GM19240 (cell line): ENCODE measurements around the gene MAGEA9.
"Not testable (repeated sequence)": the region's sequence is repeated elsewhere in the genome, so short reads cannot be mapped to it uniquely, and the experiment has no call there.

Experiments used
- DNase-seq: peaks from one replicate; pipeline ENCODE4 v3.0.0; 2011; ENCODE audit warnings: low spot score; ENCODE audit not compliant: insufficient read length

The MAGEA9 gene

GRCh38 chrX:149781727-149782126 is at the start of gene MAGEA9:
TSS of gene MAGEA9 (plus strand) at chrX:149781930. CDS start at chrX:149786211, 4,281 bp downstream.
- not testable (repeated sequence) for DNase-seq

- not testable (repeated sequence) for DNase-seq
Observed at GRCh38 chrX:149742269-149742668, 39.5 kb upstream of the MAGEA9 start.

GRCh38 chrX:149746390-149747007 is 35.2 kb upstream of the MAGEA9 start:
- DNase-seq = not testable (repeated sequence)

GRCh38 chrX:149757206-149758067 is 24.3 kb upstream of the MAGEA9 start:
- no peak for DNase-seq

GRCh38 chrX:149758068-149758714 is 23.5 kb upstream of the MAGEA9 start:
- no peak for DNase-seq

GRCh38 chrX:149758715-149759078 is 23.0 kb upstream of the MAGEA9 start:
- not testable (repeated sequence) for DNase-seq

- no peak for DNase-seq
Observed at GRCh38 chrX:149759824-149760223, 21.9 kb upstream of the MAGEA9 start.

- no peak for DNase-seq
Observed at GRCh38 chrX:149760965-149761364, 20.8 kb upstream of the MAGEA9 start.

GRCh38 chrX:149761858-149762674 is 19.7 kb upstream of the MAGEA9 start:
- not testable (repeated sequence) for DNase-seq

GRCh38 chrX:149762696-149763614 is 18.8 kb upstream of the MAGEA9 start:
- DNase-seq = no peak

- DNase-seq = not testable (repeated sequence)
Observed at GRCh38 chrX:149770344-149770743, 11.4 kb upstream of the MAGEA9 start.

GRCh38 chrX:149773026-149773425 is 8.7 kb upstream of the MAGEA9 start:
- not testable (repeated sequence) for DNase-seq

GRCh38 chrX:149773768-149774167 is 8.0 kb upstream of the MAGEA9 start, which contains the start of gene HSFX1:
TSS of gene HSFX1 (plus strand) at chrX:149774068. CDS start at chrX:149774682, 614 bp downstream.
- not testable (repeated sequence) for DNase-seq

GRCh38 chrX:149777999-149778398 is 3.7 kb upstream of the MAGEA9 start:
- not testable (repeated sequence) for DNase-seq

GRCh38 chrX:149795531-149795930 is 13.8 kb downstream of the MAGEA9 start:
- DNase-seq = not testable (repeated sequence)

- DNase-seq = no peak
Observed at GRCh38 chrX:149799095-149799714, 17.5 kb downstream of the MAGEA9 start.

- DNase-seq = no peak
Observed at GRCh38 chrX:149799938-149800337, 18.2 kb downstream of the MAGEA9 start.

- no peak for DNase-seq
Observed at GRCh38 chrX:149803458-149804062, 21.8 kb downstream of the MAGEA9 start.

- no peak for DNase-seq
Observed at GRCh38 chrX:149804102-149804501, 22.4 kb downstream of the MAGEA9 start.
